ENCODE data around the gene PLA2G2A.

Gene PLA2G2A

GRCh38 chr1:19978143-19978542 is 1.3 kb downstream of the PLA2G2A start:
- no peaks in the 10 kb centered on the region for H3K36me3 ChIP-seq
- H3K4me1 ChIP-seq (ENCODE audit: control insufficient read depth in 1 of 2, insufficient read depth in 1 of 2, low read depth in 1 of 2, low read length in 1 of 2), result no peaks in the 10 kb centered on the region
- no peak overlapping the region for H3K27ac ChIP-seq
- no peak for TF ChIP-seq CTCF (IDR thresholded peaks at IDR 0.05)
- no peaks in the 10 kb centered on the region for H3K9me3 ChIP-seq
- peaks cover 51% of the 10 kb centered on the region for H3K27me3 ChIP-seq
- no peak overlapping the region for H3K4me3 ChIP-seq (ENCODE audit: low read depth in 1 of 2, low read length in 1 of 2)

- Histone ChIP-seq H3K36me3 (no peaks in the 10 kb centered on the region), H3K9me3 (no peaks in the 10 kb centered on the region), H3K4me3 (ENCODE audit: low read depth in 1 of 2, low read length in 1 of 2) (no peak overlapping the region), H3K27ac (no peak overlapping the region), H3K4me1 (ENCODE audit: control insufficient read depth in 1 of 2, insufficient read depth in 1 of 2, low read depth in 1 of 2, low read length in 1 of 2) (peaks cover 0 to 8% of the 10 kb centered on the region in 2 experiments), H3K27me3 (peaks cover 42% of the 10 kb centered on the region)
- TF ChIP-seq CTCF (IDR thresholded peaks at IDR 0.05), result no peak
Observed at GRCh38 chr1:19976317-19977003, 3.0 kb downstream of the PLA2G2A start.

GRCh38 chr1:19975423-19976193 is 3.8 kb downstream of the PLA2G2A start:
- Histone ChIP-seq H3K9me3 (no peaks in the 10 kb centered on the region), H3K27ac (no peak overlapping the region), H3K27me3 (peaks cover 39% of the 10 kb centered on the region), H3K36me3 (no peaks in the 10 kb centered on the region), H3K4me3 (ENCODE audit: low read depth in 1 of 2, low read length in 1 of 2) (no peak overlapping the region), H3K4me1 (ENCODE audit: control insufficient read depth in 1 of 2, insufficient read depth in 1 of 2, low read depth in 1 of 2, low read length in 1 of 2) (peaks cover 0 to 8% of the 10 kb centered on the region in 2 experiments)
- no peak for TF ChIP-seq CTCF (IDR thresholded peaks at IDR 0.05)

- no peaks in the 10 kb centered on the region for H3K36me3 ChIP-seq
- peaks cover 0 to 8% of the 10 kb centered on the region in 2 experiments for H3K4me1 ChIP-seq (ENCODE audit: control insufficient read depth in 1 of 2, insufficient read depth in 1 of 2, low read depth in 1 of 2, low read length in 1 of 2)
- H3K27ac ChIP-seq, result no peak overlapping the region
- peaks cover 40% of the 10 kb centered on the region for H3K27me3 ChIP-seq
- H3K4me3 ChIP-seq (ENCODE audit: low read depth in 1 of 2, low read length in 1 of 2), result no peak overlapping the region
- TF ChIP-seq CTCF (IDR thresholded peaks at IDR 0.05), result no peak
- no peaks in the 10 kb centered on the region for H3K9me3 ChIP-seq
Observed at GRCh38 chr1:19974822-19975416, 4.5 kb downstream of the PLA2G2A start.

GRCh38 chr1:19973616-19974015 is 5.8 kb downstream of the PLA2G2A start:
- Histone ChIP-seq H3K4me1 (ENCODE audit: control insufficient read depth in 1 of 2, insufficient read depth in 1 of 2, low read depth in 1 of 2, low read length in 1 of 2) (peaks cover 0 to 8% of the 10 kb centered on the region in 2 experiments), H3K36me3 (no peaks in the 10 kb centered on the region), H3K4me3 (ENCODE audit: low read depth in 1 of 2, low read length in 1 of 2) (no peak overlapping the region), H3K27me3 (peaks cover 43% of the 10 kb centered on the region), H3K27ac (no peak overlapping the region), H3K9me3 (no peaks in the 10 kb centered on the region)
- TF ChIP-seq CTCF (IDR thresholded peaks at IDR 0.05), result no peak

Data from neutrophil (primary cell).